HCT116 (cell line): ENCODE measurements around the gene KAZN. TPM values are rescaled to one million over a fixed set of nuclear protein-coding genes. Genes with fewer than 3 reads are reported as not detected.

Source experiments
- ATAC-seq: fragments of 200-7000 bp; cut with Tn5 transposase; 2 replicates; pipeline ENCODE4 v1.9.1; 2020; ENCODE audit warnings: mild to moderate bottlenecking, moderate library complexity
- BruUV-seq: library from RNA; stranded (reverse); fragments of 400-500 nt; replicated peaks from 2 replicates; lab custom pipeline; 2021; lab: Mats Ljungman, UMichigan
- CTCF ChIA-PET: fragments of 300-600 bp; sonication (Branson Sonifier 250); formaldehyde crosslinking; loops from one replicate; lab custom pipeline; 2021; ENCODE audit warnings: antibody characterized with exemption; lab: Charles Lee
- POLR2A ChIA-PET: fragments of 300-600, 350-600 bp; sonication (Branson Sonifier 250); formaldehyde crosslinking; loops from one replicate; lab custom pipeline; 2021; ENCODE audit warnings: antibody characterized with exemption; lab: Charles Lee
- RAD21 ChIA-PET, 2 experiments: fragments of 300-600 bp; sonication (Branson Sonifier 250); formaldehyde crosslinking; loops; one replicate each; lab custom pipeline; 2023; ENCODE audit warnings: low total read pairs in 2 of 2; ENCODE audit not compliant: uncharacterized antibody in 2 of 2, unreplicated experiment in 2 of 2, low non-redundant PET in 1 of 2; lab: Charles Lee
- DNase-seq: peaks from one replicate; pipeline ENCODE4 v3.0.0-alpha.2; 2010; ENCODE audit warnings: low read depth, low spot score
- H2AFZ ChIP-seq: fragments of 200-600 bp; shearing (Covaris generic), sonication (generic); 2 replicates; pipeline ENCODE4 v1.6.1; 2017; ENCODE audit warnings: low read depth, mixed run types, mixed read lengths, antibody characterized with exemption, low read length; ENCODE audit not compliant: poor library complexity, severe bottlenecking
- H3K27ac ChIP-seq: 2 replicates; pipeline ENCODE4 v1.5.1; 2012; ENCODE audit warnings: low read depth, low read length
- H3K27me3 ChIP-seq: fragments of 200-600 bp; sonication (generic); 2 replicates; pipeline ENCODE4 v1.6.1; 2016; ENCODE audit warnings: mixed run types, low read length, mixed read lengths; ENCODE audit not compliant: insufficient read depth
- H3K36me3 ChIP-seq, 2 experiments: fragments of 200-500 bp in 1 of 2; fragments of 200-600 bp in 1 of 2; sonication (Bioruptor generic) in 1 of 2; sonication (generic) in 1 of 2; 2 replicates each; pipeline versions ENCODE4 v1.5.1 to v1.6.1; 2014 to 2016; ENCODE audit warnings: low read length in 2 of 2, inconsistent platforms in 1 of 2, mixed read lengths in 1 of 2, mixed run types in 1 of 2; ENCODE audit not compliant: insufficient read depth in 2 of 2, control insufficient read depth in 1 of 2
- H3K4me1 ChIP-seq, 2 experiments: fragments of 200-600 bp in 1 of 2; sonication (generic) in 1 of 2; 2 replicates each; pipeline versions ENCODE4 v1.5.1 to v1.6.1; 2012 to 2017; ENCODE audit warnings: low read length in 2 of 2, inconsistent platforms in 1 of 2, mild to moderate bottlenecking in 1 of 2, mixed read lengths in 1 of 2, mixed run types in 1 of 2, moderate library complexity in 1 of 2; ENCODE audit not compliant: insufficient read depth in 2 of 2, control insufficient read depth in 1 of 2
- H3K4me2 ChIP-seq: fragments of 200-600 bp; sonication (generic); 2 replicates; pipeline ENCODE4 v1.6.1; 2017; ENCODE audit warnings: mixed run types, low read length, mixed read lengths
- H3K4me3 ChIP-seq, 2 experiments: fragments of 200-600 bp in 1 of 2; sonication (generic) in 1 of 2; replicated peaks in 1 of 2; 2 replicates each; pipeline ENCODE4 v1.5.1; 2011 to 2016; ENCODE audit warnings: low read length in 2 of 2, control low read depth in 1 of 2, low read depth in 1 of 2, mild to moderate bottlenecking in 1 of 2, mixed read lengths in 1 of 2, mixed run types in 1 of 2
- H3K79me2 ChIP-seq: fragments of 200-600 bp; sonication (generic); 2 replicates; pipeline ENCODE4 v1.6.1; 2017; ENCODE audit warnings: mild to moderate bottlenecking, mixed run types, low read length, moderate library complexity, mixed read lengths; ENCODE audit not compliant: insufficient read depth
- H3K9ac ChIP-seq: fragments of 200-600 bp; sonication (generic); 2 replicates; pipeline ENCODE4 v1.6.1; 2016; ENCODE audit warnings: low read length, mixed read lengths
- H3K9me2 ChIP-seq: fragments of 200-600 bp; sonication (generic), shearing (Covaris generic); 2 replicates; pipeline ENCODE4 v1.6.1; 2017; ENCODE audit warnings: mixed run types, mild to moderate bottlenecking, moderate library complexity; ENCODE audit not compliant: insufficient read depth
- H3K9me3 ChIP-seq, 2 experiments: fragments of 200-500 bp in 1 of 2; fragments of 200-600 bp in 1 of 2; sonication (Bioruptor generic) in 1 of 2; sonication (generic) in 1 of 2; 2 replicates each; pipeline ENCODE4 v1.6.1; 2014 to 2017; ENCODE audit warnings: low read length in 2 of 2, mixed read lengths in 2 of 2, inconsistent platforms in 1 of 2, low read depth in 1 of 2, mild to moderate bottlenecking in 1 of 2, mixed run types in 1 of 2, moderate library complexity in 1 of 2; ENCODE audit not compliant: control insufficient read depth in 1 of 2, insufficient read depth in 1 of 2
- H4K20me1 ChIP-seq: fragments of 200-600 bp; sonication (generic), shearing (Covaris generic); 2 replicates; pipeline ENCODE4 v1.6.1; 2017; ENCODE audit warnings: mixed run types, mild to moderate bottlenecking, moderate library complexity; ENCODE audit not compliant: insufficient read depth
- CBX3 ChIP-seq: IDR thresholded peaks from 2 replicates; pipeline ENCODE4 v1.6.1; 2012; ENCODE audit warnings: low read depth
- CEBPB ChIP-seq: IDR thresholded peaks from 2 replicates; pipeline ENCODE4 v1.6.1; 2012; ENCODE audit warnings: low read depth
- EGR1 ChIP-seq: IDR thresholded peaks from 2 replicates; pipeline ENCODE4 v1.6.1; 2012; ENCODE audit warnings: low read depth
- ELF1 ChIP-seq: IDR thresholded peaks from 2 replicates; pipeline ENCODE4 v1.6.1; 2012; ENCODE audit warnings: low read depth, borderline replicate concordance
- FOSL1 ChIP-seq: IDR thresholded peaks from 2 replicates; pipeline ENCODE4 v1.6.1; 2012; ENCODE audit warnings: low read depth
- JUND ChIP-seq: IDR thresholded peaks from 2 replicates; pipeline ENCODE4 v1.6.1; 2012
- POLR2AphosphoS5 ChIP-seq: IDR thresholded peaks from 2 replicates; pipeline ENCODE4 v1.6.1; 2011; ENCODE audit warnings: mild to moderate bottlenecking, low read depth, low read length, moderate library complexity
- RAD21 ChIP-seq: IDR thresholded peaks from 2 replicates; pipeline ENCODE4 v1.6.1; 2012; ENCODE audit warnings: low read depth, mild to moderate bottlenecking
- SIN3A ChIP-seq: IDR thresholded peaks from 2 replicates; pipeline ENCODE4 v1.6.1; 2012; ENCODE audit warnings: low read depth
- SP1 ChIP-seq: IDR thresholded peaks from 2 replicates; pipeline ENCODE4 v1.6.1; 2012; ENCODE audit warnings: low read depth
- SRF ChIP-seq: IDR thresholded peaks from 2 replicates; pipeline ENCODE4 v1.6.1; 2012; ENCODE audit warnings: low read depth
- TCF7L2 ChIP-seq: IDR thresholded peaks from 2 replicates; pipeline ENCODE4 v1.7.0; 2011; ENCODE audit warnings: borderline replicate concordance, inconsistent platforms; ENCODE audit not compliant: insufficient read depth, insufficient read length; ENCODE audit errors: extremely low read depth
- YY1 ChIP-seq: IDR thresholded peaks from 2 replicates; pipeline ENCODE4 v1.6.1; 2011; ENCODE audit warnings: low read length, low read depth, moderate library complexity, mild to moderate bottlenecking; ENCODE audit not compliant: insufficient replicate concordance; ENCODE audit errors: extremely low read depth
- ZFX ChIP-seq: fragments of 450-650 bp; IDR thresholded peaks from 2 replicates; pipeline ENCODE4 v1.6.1; 2017
- ZNF274 ChIP-seq: fragments of 200-500 bp; sonication (Bioruptor generic); IDR thresholded peaks from 2 replicates; pipeline ENCODE4 v1.6.1; 2014; ENCODE audit warnings: mild to moderate bottlenecking, low read depth, low read length, inconsistent platforms
- intact Hi-C: fragments of 100-400 bp; cut with micrococcal nuclease; formaldehyde crosslinking; loops from 2 replicates; pipeline ENCODE4 v1.10.0; 2022
- total RNA-seq: library from RNA; stranded (reverse); gene quantifications from one replicate; pipeline ENCODE4 v1.2.1, GENCODE V29; 2021; ENCODE audit not compliant: unreplicated experiment
- TF ChIP-seq, protein P1 (sequence below), 3 experiments: fragments of 200-600 bp in 1 of 3; sonication (generic) in 1 of 3; IDR thresholded peaks in 2 of 3; conservative IDR thresholded peaks in 1 of 3; 2 replicates each; pipeline ENCODE4 v1.5.1; 2012 to 2017; ENCODE audit warnings: low read depth in 2 of 3, low read length in 2 of 3, antibody characterized with exemption in 1 of 3, borderline replicate concordance in 1 of 3, control low read depth in 1 of 3, mild to moderate bottlenecking in 1 of 3, mixed read lengths in 1 of 3, mixed run types in 1 of 3, moderate library complexity in 1 of 3; ENCODE audit not compliant: insufficient read depth in 1 of 3
- TF ChIP-seq, protein P2 (sequence below): IDR thresholded peaks from 2 replicates; pipeline ENCODE4 v1.6.1; 2012
- TF ChIP-seq, protein P3 (sequence below): IDR thresholded peaks from 2 replicates; pipeline ENCODE4 v1.6.1; 2011; ENCODE audit warnings: mild to moderate bottlenecking, low read length, moderate library complexity; ENCODE audit not compliant: insufficient replicate concordance; ENCODE audit errors: extremely low read depth

Gene KAZN
- total RNA-seq, 1 experiment from 2014 or later = 13.4 TPM

DNA sequence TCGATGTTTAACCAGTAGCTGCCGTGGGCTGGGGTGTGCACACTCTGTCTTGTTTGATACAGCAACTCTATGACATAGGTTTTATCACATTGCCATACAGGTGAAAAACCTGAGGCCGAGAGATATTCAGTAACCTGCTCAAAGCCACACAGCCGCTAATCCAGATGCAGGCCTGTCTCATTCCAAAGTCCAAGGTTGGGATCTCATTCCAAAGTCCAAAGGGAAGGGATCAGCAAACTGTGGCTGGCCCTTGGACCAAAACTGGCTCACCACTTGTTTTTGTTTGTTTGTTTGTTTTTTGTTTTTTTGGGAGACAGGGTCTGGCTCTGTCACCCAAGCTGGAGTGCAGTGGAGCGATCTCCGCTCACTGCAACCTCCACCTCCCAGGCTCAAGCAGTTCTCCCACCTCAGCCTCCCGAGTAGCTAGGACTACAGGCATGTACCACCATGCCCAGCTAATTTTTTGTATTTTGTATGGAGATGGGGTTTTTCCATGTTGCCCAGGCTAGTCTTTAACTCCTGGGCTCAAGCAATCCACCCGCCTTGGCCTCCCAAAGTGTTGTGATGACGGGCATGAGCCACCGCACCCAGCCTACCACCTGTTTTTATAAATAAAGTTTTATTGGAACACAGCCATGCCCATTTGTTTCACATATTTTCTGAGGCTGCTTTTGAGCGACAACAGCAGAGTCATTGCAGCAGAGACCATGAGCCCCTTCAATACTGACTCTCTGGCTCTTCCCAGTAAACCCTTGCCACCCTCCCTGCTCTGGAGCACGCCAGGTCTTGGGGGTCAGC is 391.6 kb downstream of the KAZN start:
- no peak for DNase-seq
- ATAC-seq = no peak
- no peaks in the 10 kb centered on the region for H3K27me3 ChIP-seq
- no peaks in the 10 kb centered on the region for H3K36me3 ChIP-seq
- intact Hi-C loops = no loop called here
- no peak overlapping the region for H3K9ac ChIP-seq
- no TSS peak for BruUV-seq
- H2AFZ ChIP-seq = no peak overlapping the region
- TF ChIP-seq EGR1 = no peak
- TF ChIP-seq, protein P1, sequence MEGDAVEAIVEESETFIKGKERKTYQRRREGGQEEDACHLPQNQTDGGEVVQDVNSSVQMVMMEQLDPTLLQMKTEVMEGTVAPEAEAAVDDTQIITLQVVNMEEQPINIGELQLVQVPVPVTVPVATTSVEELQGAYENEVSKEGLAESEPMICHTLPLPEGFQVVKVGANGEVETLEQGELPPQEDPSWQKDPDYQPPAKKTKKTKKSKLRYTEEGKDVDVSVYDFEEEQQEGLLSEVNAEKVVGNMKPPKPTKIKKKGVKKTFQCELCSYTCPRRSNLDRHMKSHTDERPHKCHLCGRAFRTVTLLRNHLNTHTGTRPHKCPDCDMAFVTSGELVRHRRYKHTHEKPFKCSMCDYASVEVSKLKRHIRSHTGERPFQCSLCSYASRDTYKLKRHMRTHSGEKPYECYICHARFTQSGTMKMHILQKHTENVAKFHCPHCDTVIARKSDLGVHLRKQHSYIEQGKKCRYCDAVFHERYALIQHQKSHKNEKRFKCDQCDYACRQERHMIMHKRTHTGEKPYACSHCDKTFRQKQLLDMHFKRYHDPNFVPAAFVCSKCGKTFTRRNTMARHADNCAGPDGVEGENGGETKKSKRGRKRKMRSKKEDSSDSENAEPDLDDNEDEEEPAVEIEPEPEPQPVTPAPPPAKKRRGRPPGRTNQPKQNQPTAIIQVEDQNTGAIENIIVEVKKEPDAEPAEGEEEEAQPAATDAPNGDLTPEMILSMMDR (IDR thresholded peaks at IDR 0.05 in 2 of 3, conservative IDR thresholded peaks at IDR 0.05 in 1 of 3; ENCODE audit: borderline replicate concordance in 1 of 3, insufficient read depth in 1 of 3, low read depth in 2 of 3, low read length in 2 of 3) = no peak
- TF ChIP-seq SRF = no peak
- no peak for TF ChIP-seq JUND
- no peak for TF ChIP-seq ZNF274
- TF ChIP-seq SP1 = no peak
- no peak for TF ChIP-seq CBX3
- TF ChIP-seq RAD21 = no peak
- no peak for TF ChIP-seq ZFX
- no peak for TF ChIP-seq TCF7L2
- TF ChIP-seq, protein P2, sequence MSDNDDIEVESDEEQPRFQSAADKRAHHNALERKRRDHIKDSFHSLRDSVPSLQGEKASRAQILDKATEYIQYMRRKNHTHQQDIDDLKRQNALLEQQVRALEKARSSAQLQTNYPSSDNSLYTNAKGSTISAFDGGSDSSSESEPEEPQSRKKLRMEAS = no peak
- TF ChIP-seq SIN3A = no peak
- TF ChIP-seq YY1 = no peak
- no peak for TF ChIP-seq CEBPB
- TF ChIP-seq FOSL1 = no peak
- TF ChIP-seq ELF1 = no peak
- TF ChIP-seq, protein P3, sequence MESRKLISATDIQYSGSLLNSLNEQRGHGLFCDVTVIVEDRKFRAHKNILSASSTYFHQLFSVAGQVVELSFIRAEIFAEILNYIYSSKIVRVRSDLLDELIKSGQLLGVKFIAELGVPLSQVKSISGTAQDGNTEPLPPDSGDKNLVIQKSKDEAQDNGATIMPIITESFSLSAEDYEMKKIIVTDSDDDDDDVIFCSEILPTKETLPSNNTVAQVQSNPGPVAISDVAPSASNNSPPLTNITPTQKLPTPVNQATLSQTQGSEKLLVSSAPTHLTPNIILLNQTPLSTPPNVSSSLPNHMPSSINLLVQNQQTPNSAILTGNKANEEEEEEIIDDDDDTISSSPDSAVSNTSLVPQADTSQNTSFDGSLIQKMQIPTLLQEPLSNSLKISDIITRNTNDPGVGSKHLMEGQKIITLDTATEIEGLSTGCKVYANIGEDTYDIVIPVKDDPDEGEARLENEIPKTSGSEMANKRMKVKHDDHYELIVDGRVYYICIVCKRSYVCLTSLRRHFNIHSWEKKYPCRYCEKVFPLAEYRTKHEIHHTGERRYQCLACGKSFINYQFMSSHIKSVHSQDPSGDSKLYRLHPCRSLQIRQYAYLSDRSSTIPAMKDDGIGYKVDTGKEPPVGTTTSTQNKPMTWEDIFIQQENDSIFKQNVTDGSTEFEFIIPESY = no peak
- no peak for TF ChIP-seq POLR2AphosphoS5
- H3K4me2 ChIP-seq = no peak overlapping the region
- no peak overlapping the region for H3K27ac ChIP-seq
- CTCF ChIA-PET = no interaction called here
- no peaks in the 10 kb centered on the region for H4K20me1 ChIP-seq
- peaks cover 0 to 5% of the 10 kb centered on the region in 2 experiments; a peak in 2 of 4 replicates for H3K4me1 ChIP-seq
- no peak overlapping the region for H3K4me3 ChIP-seq
- H3K9me3 ChIP-seq = no peaks in the 10 kb centered on the region
- H3K79me2 ChIP-seq = no peaks in the 10 kb centered on the region; the same call in 1 of the 2 replicates
- RAD21 ChIA-PET = no interaction called here
- H3K9me2 ChIP-seq = no peaks in the 10 kb centered on the region
- POLR2A ChIA-PET = no interaction called here
